ENCODE data around the gene THAP7.

GRCh38 chr22:20997536-20998257 is 4.2 kb downstream of the THAP7 start:
- TF ChIP-seq EP300 (IDR thresholded peaks at IDR 0.05) (no peak), POLR2AphosphoS5 (IDR thresholded peaks at IDR 0.05) (no peak), CTCF (IDR thresholded peaks at IDR 0.05) (no peak), POLR2A (IDR thresholded peaks at IDR 0.05) (no peak)

Data from suprapubic skin (tissue), 4 donors.